Neural progenitor cell (in vitro differentiated cells): ENCODE data around the gene URAD. TPM values are rescaled to one million over a fixed set of nuclear protein-coding genes. Genes with fewer than 3 reads are reported as not detected.

Source experiments
- DNase-seq: peaks from one replicate; pipeline ENCODE4 v3.0.0-alpha.2; 2016; ENCODE audit warnings: low spot score
- H2AFZ ChIP-seq: fragments of 200-600 bp; sonication (generic); replicated peaks from 2 replicates; pipeline ENCODE4 v1.6.1; 2016; ENCODE audit warnings: antibody characterized with exemption
- H3F3A ChIP-seq: fragments of 200-600 bp; sonication (generic); 2 replicates; pipeline ENCODE4 v1.6.1; 2016; ENCODE audit warnings: antibody characterized with exemption, low read depth
- H3K27ac ChIP-seq: fragments of 200-600 bp; sonication (generic); 2 replicates; pipeline ENCODE4 v1.5.1; 2016; ENCODE audit warnings: mild to moderate bottlenecking
- H3K27me3 ChIP-seq: fragments of 200-600 bp; sonication (generic); 2 replicates; pipeline ENCODE4 v1.6.1; 2016; ENCODE audit warnings: mild to moderate bottlenecking, moderate library complexity
- H3K36me3 ChIP-seq: fragments of 200-600 bp; sonication (generic); 2 replicates; pipeline ENCODE4 v1.5.1; 2016
- H3K4me1 ChIP-seq: fragments of 200-600 bp; sonication (generic); 2 replicates; pipeline ENCODE4 v1.6.1; 2016; ENCODE audit warnings: mixed run types
- H3K4me2 ChIP-seq: fragments of 200-600 bp; sonication (generic); 2 replicates; pipeline ENCODE4 v1.6.1; 2016
- H3K4me3 ChIP-seq: fragments of 200-600 bp; sonication (generic); 2 replicates; pipeline ENCODE4 v1.5.1; 2016
- H3K79me2 ChIP-seq: fragments of 200-600 bp; sonication (generic); 2 replicates; pipeline ENCODE4 v1.6.1; 2016; ENCODE audit warnings: low read depth
- H3K9ac ChIP-seq: fragments of 200-600 bp; sonication (generic); 2 replicates; pipeline ENCODE4 v1.6.1; 2016
- H3K9me3 ChIP-seq: fragments of 200-600 bp; sonication (generic); 2 replicates; pipeline ENCODE4 v1.5.1; 2016; ENCODE audit warnings: low read depth
- H4K20me1 ChIP-seq: fragments of 200-600 bp; sonication (generic); 2 replicates; pipeline ENCODE4 v1.6.1; 2016; ENCODE audit warnings: low read depth
- H3K27ac Mint-ChIP-seq: 3 replicates; pipeline ENCODE4 v1.8.0; 2021; ENCODE audit warnings: mixed read lengths
- H3K27me3 Mint-ChIP-seq: 2 replicates; pipeline ENCODE4 v1.8.0; 2022; ENCODE audit warnings: low read depth, mild to moderate bottlenecking, inconsistent platforms, moderate library complexity, mixed read lengths; ENCODE audit not compliant: insufficient read depth
- H3K36me3 Mint-ChIP-seq: 3 replicates; pipeline ENCODE4 v1.8.0; 2021; ENCODE audit warnings: mixed read lengths
- H3K4me1 Mint-ChIP-seq: 3 replicates; pipeline ENCODE4 v1.8.0; 2021; ENCODE audit warnings: mixed read lengths
- H3K4me3 Mint-ChIP-seq: 3 replicates; pipeline ENCODE4 v1.8.0; 2021; ENCODE audit warnings: mild to moderate bottlenecking, moderate library complexity, mixed read lengths
- H3K9me3 Mint-ChIP-seq: 3 replicates; pipeline ENCODE4 v1.8.0; 2020; ENCODE audit warnings: mixed read lengths
- CTCF ChIP-seq: fragments of 200-600 bp; sonication (generic); IDR thresholded peaks from 2 replicates; pipeline ENCODE4 v1.5.1; 2017; ENCODE audit warnings: antibody characterized with exemption, mild to moderate bottlenecking
- EZH2 ChIP-seq: fragments of 200-600 bp; sonication (generic); IDR thresholded peaks from 2 replicates; pipeline ENCODE4 v1.6.1; 2017; ENCODE audit warnings: antibody characterized with exemption, mild to moderate bottlenecking, moderate library complexity
- EZH2phosphoT487 ChIP-seq: fragments of 200-600 bp; sonication (generic); IDR thresholded peaks from 2 replicates; pipeline ENCODE4 v1.6.1; 2017; ENCODE audit warnings: antibody characterized with exemption
- total RNA-seq: library from RNA; depleted of rRNA; stranded (reverse); fragments of >200 nt; gene quantifications from 2 replicates; pipeline ENCODE4 v1.2.3, GENCODE V29; 2015; ENCODE audit warnings: low replicate concordance

URAD gene
- total RNA-seq, result not detected in 2 replicates

GRCh38 chr13:27988520-27988919, at the start of gene URAD:
Gene URAD (minus strand): TSS chr13:27988693. CDS start chr13:27988637, 56 bp downstream.
- no peak within 1 kb of the TSS for H3K9ac ChIP-seq
- no peak within 1 kb of the TSS for H3K27ac Mint-ChIP-seq
- H3K36me3 ChIP-seq, result no peaks in the 10 kb centered on the region
- H3F3A ChIP-seq, result no peaks in the 10 kb centered on the region
- H2AFZ ChIP-seq, result no peak within 1 kb of the TSS
- H3K9me3 ChIP-seq, result no peaks in the 10 kb centered on the region
- no peaks in the 10 kb centered on the region for H3K79me2 ChIP-seq
- H3K9me3 Mint-ChIP-seq, result no peaks in the 10 kb centered on the region
- no peak for DNase-seq
- H3K4me3 Mint-ChIP-seq, result no peak within 1 kb of the TSS
- no peaks in the 10 kb centered on the region for H3K4me1 ChIP-seq
- H3K27me3 Mint-ChIP-seq, result peaks cover 26% of the 10 kb centered on the region
- TF ChIP-seq CTCF (no peak), EZH2 (no peak), EZH2phosphoT487 (no peak)
- no peak within 1 kb of the TSS for H3K27ac ChIP-seq
- H3K4me2 ChIP-seq, result no peak within 1 kb of the TSS
- peaks cover 6% of the 10 kb centered on the region for H4K20me1 ChIP-seq
- no peak within 1 kb of the TSS for H3K4me3 ChIP-seq
- H3K36me3 Mint-ChIP-seq, result no peaks in the 10 kb centered on the region
- H3K27me3 ChIP-seq, result peaks cover 91% of the 10 kb centered on the region
- no peaks in the 10 kb centered on the region for H3K4me1 Mint-ChIP-seq

- H3K36me3 Mint-ChIP-seq, result no peaks in the 10 kb centered on the region
- Histone ChIP-seq H2AFZ (no peak overlapping the region), H3K9me3 (no peaks in the 10 kb centered on the region), H3K4me1 (peaks cover 3% of the 10 kb centered on the region), H3K36me3 (no peaks in the 10 kb centered on the region), H3K4me2 (no peak overlapping the region), H3K9ac (no peak overlapping the region), H3K27ac (no peak overlapping the region), H3K4me3 (no peak overlapping the region), H4K20me1 (no peaks in the 10 kb centered on the region), H3F3A (peaks cover 15% of the 10 kb centered on the region), H3K79me2 (no peaks in the 10 kb centered on the region), H3K27me3 (no peaks in the 10 kb centered on the region)
- DNase-seq, result no peak
- H3K27me3 Mint-ChIP-seq, result peaks cover 7% of the 10 kb centered on the region
- H3K4me1 Mint-ChIP-seq, result no peaks in the 10 kb centered on the region
- TF ChIP-seq CTCF (no peak), EZH2phosphoT487 (no peak), EZH2 (no peak)
- no peak overlapping the region for H3K4me3 Mint-ChIP-seq
- no peak overlapping the region for H3K27ac Mint-ChIP-seq
- peaks cover 6% of the 10 kb centered on the region for H3K9me3 Mint-ChIP-seq
These were observed 48.9 kb upstream of the URAD start for GRCh38 chr13:28037399-28037798.

- Histone ChIP-seq H3K4me1 (no peaks in the 10 kb centered on the region), H3F3A (no peaks in the 10 kb centered on the region), H3K79me2 (no peaks in the 10 kb centered on the region), H3K4me2 (no peak overlapping the region), H3K4me3 (no peak overlapping the region), H3K27ac (no peak overlapping the region), H4K20me1 (no peaks in the 10 kb centered on the region), H3K36me3 (no peaks in the 10 kb centered on the region), H3K9ac (no peak overlapping the region), H3K27me3 (no peaks in the 10 kb centered on the region), H2AFZ (no peak overlapping the region), H3K9me3 (no peaks in the 10 kb centered on the region)
- Mint-ChIP-seq H3K27me3 (peaks cover 7% of the 10 kb centered on the region), H3K9me3 (peaks cover 6% of the 10 kb centered on the region), H3K4me3 (no peak overlapping the region), H3K27ac (no peak overlapping the region), H3K36me3 (no peaks in the 10 kb centered on the region), H3K4me1 (no peaks in the 10 kb centered on the region)
- TF ChIP-seq CTCF (no peak), EZH2 (no peak), EZH2phosphoT487 (no peak)
- DNase-seq, result no peak
These were observed 46.8 kb upstream of the URAD start for GRCh38 chr13:28035146-28035782.
